NCI-H2107 treated with DMSO at 0.1 percent for 48 hours (cell line): ENCODE measurements around the gene UBR2.
A peak's percentile ranks its signal among the peaks of the same experiment; 100 is the strongest.
"Not testable (repeated sequence)": the region's sequence is repeated elsewhere in the genome, so short reads cannot be mapped to it uniquely, and the experiment has no call there.

Experiments
- DNase-seq: peaks from one replicate; lab custom pipeline; 2025; ENCODE audit not compliant: unreplicated experiment; lab: John Stamatoyannopoulos, UW

UBR2 gene

DNA sequence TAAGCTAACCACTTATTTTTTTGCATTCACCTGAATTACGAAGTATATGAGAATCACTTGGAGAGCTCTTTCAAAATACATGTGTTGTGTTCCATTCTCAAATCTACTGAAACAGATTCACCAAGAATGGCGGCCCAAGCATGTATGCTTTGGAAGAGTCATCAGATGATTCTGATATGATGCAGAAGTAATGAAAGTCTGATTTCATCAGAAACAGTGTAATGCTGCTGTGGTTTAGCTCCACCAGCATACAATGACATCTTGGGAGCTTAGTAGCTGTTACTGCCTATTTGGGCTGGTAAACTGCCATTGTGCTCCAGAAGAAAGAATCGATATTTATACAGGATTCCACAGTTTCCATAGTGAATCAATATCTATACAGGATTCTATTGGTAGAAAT is 52.9 kb downstream of the UBR2 start:
- no peak for DNase-seq

DNA sequence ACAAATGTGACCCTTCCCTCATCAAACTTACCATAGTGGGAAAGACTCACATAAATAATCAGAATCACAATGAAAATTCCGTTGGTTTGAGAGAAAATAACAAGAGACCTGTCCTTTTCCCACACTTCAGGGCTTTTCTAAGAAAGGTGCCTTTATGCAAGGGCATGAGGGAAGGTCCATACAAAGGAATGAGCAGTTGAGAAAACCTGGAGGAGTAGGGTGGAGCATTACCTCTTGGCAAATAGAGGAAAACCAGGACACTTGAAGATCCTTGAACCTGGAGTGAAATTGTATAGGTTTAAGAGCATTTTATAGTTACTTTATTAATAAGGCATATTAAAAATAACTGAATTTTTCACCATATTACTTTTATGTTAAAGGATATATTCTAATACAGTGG is 54.3 kb downstream of the UBR2 start:
- no peak for DNase-seq

- no peak for DNase-seq
Observed at GRCh38 chr6:42618686-42619085, 54.9 kb downstream of the UBR2 start.

DNA sequence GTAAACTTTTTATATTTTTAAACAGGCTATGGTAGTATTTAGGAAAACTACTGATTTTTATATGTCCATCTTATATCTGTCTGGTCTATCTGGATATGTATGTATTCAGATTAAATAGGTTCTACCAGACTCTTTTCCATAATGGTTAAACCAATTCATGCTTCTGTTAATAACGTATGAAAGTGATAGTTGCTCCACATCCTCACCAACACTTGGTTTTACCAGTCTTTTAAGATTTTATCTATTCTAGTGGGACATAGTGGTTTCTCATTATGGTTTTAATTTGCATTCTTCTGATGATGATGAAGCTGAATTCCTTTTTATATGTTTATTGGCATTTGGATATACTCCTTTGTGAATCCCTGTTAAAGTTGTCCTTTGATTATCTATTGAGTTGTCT is 56.1 kb downstream of the UBR2 start:
- no peak for DNase-seq

DNA sequence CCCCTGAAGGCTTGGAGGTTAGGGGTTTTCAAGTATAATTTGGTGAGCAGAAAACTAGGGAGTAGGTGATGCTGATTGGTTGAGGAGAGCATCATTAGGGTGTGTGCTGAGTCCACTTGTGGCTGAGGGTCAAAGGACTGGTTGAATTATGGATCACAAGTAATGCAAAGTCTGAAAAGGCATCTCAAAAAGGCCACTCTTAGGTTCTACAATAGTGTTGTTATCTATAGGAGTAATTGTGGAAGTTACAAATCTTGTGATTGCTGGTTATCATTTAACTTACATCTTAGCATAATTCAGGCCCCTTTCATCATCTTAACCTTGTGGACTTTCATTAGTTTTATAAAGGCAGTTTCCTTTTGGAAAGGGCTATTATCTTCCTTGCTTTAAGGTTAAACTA is 60.8 kb downstream of the UBR2 start:
- no peak for DNase-seq

DNA sequence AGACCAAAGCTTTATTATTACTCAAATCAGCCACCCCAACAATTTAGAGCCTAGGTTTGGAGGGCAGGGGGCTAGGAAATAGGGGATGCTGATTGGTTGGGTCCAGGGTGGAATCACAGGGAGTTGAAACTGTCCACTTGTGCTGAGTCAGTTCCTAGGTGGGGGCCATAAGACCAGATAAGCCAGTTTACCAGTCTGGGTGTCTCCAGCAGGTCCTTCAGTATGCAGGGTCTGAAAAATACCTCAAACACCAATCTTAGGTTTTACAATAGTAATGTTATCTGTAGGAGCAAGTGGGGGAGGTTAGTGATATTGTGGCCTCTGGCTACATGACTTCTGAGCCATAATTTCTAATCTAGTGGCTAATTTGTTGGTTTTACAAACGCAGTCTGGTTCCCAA is 63.2 kb downstream of the UBR2 start:
- DNase-seq = no peak

GRCh38 chr6:42627674-42628073 is 63.8 kb downstream of the UBR2 start:
- no peak for DNase-seq

DNA sequence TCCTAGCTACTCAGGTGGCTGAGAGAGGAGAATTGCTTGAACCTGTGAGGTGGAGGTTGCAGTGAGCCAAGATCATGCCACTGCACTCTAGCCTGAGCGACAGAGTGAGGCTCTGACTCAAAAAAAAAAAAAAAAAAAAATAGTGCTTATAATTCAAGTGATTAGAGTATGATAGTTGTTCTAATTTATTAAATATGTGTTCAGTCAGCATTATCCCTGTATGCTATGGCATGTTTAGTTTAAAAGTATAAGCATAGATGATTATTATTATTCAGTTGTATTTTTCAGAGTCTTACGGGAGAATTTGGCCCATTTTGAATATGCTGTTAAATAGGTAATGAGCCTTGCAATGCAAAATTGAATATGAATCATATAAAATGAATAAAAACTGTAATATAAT is 64.8 kb downstream of the UBR2 start:
- DNase-seq = no peak

GRCh38 chr6:42629845-42630244 is 66.0 kb downstream of the UBR2 start:
- DNase-seq = no peak

DNA sequence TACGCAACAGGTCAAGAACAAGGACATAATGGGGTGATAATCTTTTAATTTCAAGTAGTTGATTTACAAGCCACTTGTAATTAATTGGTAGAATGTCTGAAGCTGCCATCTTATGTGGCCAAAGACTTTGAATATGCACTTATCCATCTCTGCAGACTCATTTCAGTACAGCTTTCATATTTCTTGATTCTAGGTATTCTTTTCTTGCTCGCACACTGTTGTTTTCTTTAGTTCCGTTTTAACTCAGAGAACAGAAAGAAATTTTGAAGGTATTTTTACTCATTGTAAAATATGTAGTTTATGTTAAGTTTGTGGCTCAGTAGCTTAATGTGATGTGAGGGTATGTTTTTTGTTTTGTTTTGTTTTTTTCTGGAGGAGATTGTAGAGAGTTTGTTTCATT is 73.9 kb downstream of the UBR2 start:
- DNase-seq = no peak

- DNase-seq = no peak
Observed at GRCh38 chr6:42642794-42643193, 79.0 kb downstream of the UBR2 start.

- no peak for DNase-seq
Observed at GRCh38 chr6:42644211-42644610, 80.4 kb downstream of the UBR2 start.

DNA sequence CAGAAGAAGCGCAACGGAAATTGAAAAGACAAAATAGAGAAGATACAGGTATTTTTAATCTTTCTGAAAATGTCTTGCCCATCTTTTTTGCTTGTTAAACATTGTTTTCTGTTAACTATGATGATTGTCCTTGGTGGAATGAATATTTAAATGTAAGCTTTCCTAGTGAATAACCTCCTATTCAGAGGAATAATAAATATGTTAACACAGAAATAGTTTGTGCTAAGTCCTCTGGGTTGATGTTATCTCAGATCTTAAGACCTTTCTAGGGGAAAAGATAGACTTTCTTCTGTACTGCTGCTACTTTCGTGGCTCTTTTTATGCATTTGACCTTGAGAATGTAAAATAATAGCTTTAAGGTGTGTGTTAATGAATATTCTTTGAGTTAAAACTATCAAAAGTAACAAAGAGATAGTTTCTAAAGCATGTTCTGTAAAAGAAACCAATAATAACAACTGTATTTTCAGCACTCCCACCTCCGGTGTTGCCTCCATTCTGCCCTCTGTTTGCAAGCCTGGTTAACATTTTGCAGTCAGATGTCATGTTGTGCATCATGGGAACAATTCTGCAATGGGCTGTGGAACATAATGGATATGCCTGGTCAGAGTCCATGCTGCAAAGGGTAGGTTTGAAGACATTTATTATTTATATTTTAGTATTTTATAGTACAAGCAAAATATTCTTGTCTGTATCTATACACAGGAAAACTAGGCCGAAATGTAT is 88.4 kb downstream of the UBR2 start:
- no peak for DNase-seq

DNA sequence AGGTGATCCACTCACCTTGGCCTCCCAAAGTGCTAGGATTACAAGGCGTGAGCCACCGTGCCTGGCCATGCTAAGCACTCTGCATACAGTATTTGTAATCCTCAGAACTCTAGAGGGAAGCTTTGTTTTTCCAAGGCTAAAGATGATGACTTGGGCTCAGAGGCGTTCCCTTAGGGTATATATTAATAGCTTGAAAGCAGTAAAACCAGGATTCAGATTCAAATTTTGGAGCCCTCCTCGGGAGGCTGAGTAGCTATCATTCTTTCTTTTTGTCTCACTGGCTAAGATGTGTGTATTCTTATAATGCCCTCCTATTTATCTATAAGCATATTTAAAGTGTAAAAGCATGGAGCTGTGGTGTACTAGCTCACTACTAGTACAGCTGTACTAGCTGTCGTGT is 90.0 kb downstream of the UBR2 start:
- DNase-seq = no peak

GRCh38 chr6:42659806-42660205 is 96.0 kb downstream of the UBR2 start:
- DNase-seq = no peak

DNA sequence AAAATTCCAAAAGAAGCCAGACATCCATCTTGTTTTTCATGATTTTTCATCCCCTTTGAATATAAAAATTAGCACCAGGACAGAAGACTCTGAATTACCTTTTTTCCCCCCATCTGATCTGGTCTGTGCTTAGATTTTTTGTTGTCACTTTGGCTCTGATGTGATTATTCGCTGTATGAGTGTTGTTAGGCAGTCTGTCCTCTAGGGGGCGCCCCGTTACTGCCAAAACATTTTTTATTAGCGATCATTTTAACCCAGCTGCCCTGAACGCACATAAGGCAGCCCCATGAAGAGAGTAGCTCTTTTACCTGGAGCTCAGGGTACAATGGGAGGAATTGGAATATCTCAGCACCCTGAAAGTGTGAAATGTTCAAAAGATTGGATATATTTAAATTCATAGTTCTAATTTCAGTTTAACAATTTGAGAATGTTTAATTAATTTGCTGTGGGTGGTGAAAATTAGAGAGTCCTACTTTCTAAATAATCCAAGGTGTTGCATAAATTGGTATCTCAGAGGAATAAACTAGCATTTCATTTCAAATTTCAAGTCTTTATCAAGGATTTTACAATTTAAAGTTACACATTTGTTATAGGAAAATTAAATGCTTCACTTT is 97.8 kb downstream of the UBR2 start:
- peak; percentile 54 for DNase-seq

DNA sequence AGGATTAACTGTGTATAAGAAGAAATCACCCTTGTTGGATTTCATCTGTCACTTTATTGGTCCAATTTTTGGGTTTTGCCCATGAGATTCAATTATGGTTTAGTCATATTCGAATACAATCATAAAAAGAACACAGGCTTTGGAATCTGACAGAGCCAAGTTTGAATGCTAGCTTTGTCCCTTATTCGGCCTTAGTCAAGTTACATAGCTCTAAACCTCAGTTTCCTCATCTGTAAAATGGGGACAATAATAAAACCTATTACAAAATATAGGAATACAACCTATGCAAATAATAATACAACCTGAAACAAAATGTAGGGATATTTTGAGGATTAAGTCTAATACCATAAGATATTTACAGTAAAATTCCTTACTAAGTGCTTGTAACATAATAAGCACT is 100.9 kb downstream of the UBR2 start:
- no peak for DNase-seq

- not testable (repeated sequence) for DNase-seq
Observed at GRCh38 chr6:42674368-42674767, 110.5 kb downstream of the UBR2 start.

GRCh38 chr6:42674780-42675179 is 111.0 kb downstream of the UBR2 start:
- DNase-seq = no peak

DNA sequence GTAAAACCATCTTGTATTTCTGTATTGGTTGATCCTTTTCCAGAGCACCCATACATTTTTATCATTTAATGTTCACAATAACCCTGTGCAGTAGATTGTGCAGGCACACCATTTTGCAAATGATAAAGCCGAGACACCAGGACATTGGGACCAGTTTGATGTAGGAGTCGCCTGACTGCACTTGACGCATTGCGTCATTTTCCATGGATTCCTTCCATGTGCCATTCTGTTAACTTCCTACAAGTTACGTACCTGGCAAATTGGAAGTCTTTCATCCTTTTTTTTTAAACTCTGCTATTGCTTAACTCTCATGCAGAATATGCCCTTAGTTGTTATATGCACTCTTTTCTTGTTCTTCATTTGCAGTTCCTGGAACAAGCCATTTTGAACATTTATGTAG is 115.5 kb downstream of the UBR2 start:
- DNase-seq = no peak

- no peak for DNase-seq
Observed at GRCh38 chr6:42688281-42688680, 124.5 kb downstream of the UBR2 start.

DNA sequence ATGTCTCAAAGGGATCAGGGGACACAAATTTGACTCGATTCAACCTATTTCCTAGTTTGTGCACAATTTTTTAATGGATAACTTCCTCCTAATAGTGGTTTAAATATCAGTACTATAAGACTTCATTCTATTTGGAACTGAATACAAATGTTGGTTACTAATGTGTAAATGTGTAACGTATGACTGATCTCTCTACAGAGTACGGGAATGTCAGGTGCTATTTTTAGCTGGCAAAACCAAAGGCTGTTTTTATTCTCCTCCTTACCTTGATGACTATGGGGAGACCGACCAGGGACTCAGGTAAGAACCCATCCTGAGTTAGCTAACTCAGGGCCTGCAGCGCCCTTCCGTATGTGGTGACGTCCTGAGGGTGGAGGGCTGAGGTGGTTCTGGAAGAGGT is 125.5 kb downstream of the UBR2 start:
- no peak for DNase-seq

GRCh38 chr6:42690151-42690702 is 126.4 kb downstream of the UBR2 start:
- no peak for DNase-seq
